GM10266 (cell line): ENCODE data around the gene PLEKHG7.
A peak's percentile ranks its signal among the peaks of the same experiment; 100 is the strongest.
"Not testable (repeated sequence)": the region's sequence is repeated elsewhere in the genome, so short reads cannot be mapped to it uniquely, and the experiment has no call there.

ENCODE experiments used
- DNase-seq: peaks from one replicate; pipeline ENCODE4 v3.0.0; 2012; ENCODE audit errors: extremely low spot score
- CTCF ChIP-seq: IDR thresholded peaks from 2 replicates; pipeline ENCODE4 v1.5.1; 2012; ENCODE audit warnings: mild to moderate bottlenecking, low read depth; ENCODE audit not compliant: control insufficient read depth, insufficient read depth; ENCODE audit errors: missing control alignments

The PLEKHG7 gene

DNA sequence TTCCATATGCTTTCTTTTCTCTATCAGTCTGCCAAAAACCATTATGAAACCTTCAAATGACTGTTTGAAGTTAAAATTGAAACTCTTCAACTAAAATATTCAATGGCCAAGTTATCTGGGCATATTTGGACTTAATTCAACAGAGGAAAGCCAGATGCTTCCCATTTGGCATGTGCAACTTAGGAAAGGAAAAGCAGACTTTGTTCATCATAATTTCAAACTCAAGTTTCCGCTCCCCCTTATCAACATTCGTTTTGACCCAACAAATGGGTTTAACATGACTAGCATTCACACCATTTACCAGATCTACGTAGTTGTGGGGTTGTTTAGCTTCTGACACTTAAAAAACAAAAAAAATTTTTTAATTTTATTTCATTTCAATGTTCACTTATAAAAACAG is 75.7 kb downstream of the PLEKHG7 start:
- TF ChIP-seq CTCF = no peak
- DNase-seq = no peak

DNA sequence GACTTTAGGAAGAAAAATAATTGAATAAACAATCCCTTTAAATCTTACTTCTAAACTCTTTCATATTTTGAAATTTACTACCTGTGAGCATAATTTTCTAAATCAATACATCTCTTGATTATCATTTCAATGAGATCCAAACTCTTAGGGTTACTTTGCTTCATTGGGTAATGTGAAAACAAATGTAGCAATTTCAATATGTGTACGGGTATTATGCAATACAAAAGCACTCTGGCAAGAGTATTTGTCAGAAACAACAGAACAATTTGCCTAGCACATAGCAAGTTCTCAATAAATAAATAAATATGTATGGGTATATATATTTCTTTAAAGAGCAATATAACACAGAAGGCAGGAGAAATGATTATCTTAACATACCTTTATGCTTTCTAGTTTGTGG is 77.1 kb downstream of the PLEKHG7 start:
- DNase-seq = no peak

DNA sequence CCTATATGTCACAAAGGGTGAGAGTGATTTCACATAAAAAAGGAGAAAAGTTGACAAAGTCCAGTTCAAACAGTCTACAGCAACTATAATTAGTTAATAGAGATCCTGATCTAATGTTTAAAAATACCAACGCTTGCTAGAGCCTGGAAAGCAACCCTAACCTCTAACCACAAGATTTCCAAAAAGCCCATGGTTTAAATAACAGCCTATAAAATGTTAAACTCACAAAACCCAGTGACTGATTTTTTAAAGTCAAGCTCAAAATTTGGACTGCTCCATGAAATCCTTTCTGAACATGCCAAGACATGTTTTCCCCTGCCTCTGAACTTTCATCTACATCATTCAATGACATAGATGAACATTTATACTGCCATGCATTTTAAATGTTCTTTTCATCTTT is 81.6 kb downstream of the PLEKHG7 start:
- no peak for TF ChIP-seq CTCF
- DNase-seq = no peak

More for the DNA sequence above, 77.1 kb downstream of the PLEKHG7 start:
- no peak for TF ChIP-seq CTCF

DNA sequence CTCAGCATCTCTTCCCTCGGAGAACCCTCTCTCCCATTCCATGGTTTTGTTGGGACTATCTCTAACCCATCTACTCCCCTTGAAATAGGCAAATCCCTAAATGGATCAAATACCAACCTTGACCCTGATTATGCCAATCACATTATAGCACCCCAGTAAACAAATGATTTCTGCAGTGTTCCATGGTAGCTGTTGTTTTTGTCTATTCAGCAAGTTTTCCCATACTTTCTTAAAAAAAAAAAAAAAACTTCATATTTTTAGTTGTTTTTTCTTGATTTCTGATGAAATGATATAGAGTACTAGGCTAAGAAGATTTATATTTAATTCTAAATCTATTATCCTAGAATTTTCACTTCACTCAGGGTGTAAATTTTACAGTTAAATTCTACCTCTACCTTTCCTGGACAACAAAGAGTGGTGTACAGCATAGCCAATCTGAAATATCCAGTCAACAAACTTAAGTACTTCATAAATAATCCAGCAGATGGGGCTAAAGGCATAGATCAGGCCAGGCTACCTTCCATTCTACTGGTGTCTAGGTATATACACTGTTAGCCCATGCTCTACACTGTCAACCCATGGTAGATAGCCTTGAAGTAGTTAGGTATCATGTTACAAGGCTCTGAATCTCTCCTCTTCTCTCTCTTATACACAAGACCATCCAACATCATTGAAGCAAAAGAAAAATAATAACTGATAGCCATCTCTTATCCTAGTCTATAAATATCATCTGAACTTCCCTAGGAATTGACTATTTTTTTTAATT is 82.2 kb downstream of the PLEKHG7 start:
- peak; percentile 56 for TF ChIP-seq CTCF
- DNase-seq = peak; percentile 53

GRCh38 chr12:92785563-92785950 is 82.8 kb downstream of the PLEKHG7 start:
- DNase-seq = no peak
- no peak for TF ChIP-seq CTCF

DNA sequence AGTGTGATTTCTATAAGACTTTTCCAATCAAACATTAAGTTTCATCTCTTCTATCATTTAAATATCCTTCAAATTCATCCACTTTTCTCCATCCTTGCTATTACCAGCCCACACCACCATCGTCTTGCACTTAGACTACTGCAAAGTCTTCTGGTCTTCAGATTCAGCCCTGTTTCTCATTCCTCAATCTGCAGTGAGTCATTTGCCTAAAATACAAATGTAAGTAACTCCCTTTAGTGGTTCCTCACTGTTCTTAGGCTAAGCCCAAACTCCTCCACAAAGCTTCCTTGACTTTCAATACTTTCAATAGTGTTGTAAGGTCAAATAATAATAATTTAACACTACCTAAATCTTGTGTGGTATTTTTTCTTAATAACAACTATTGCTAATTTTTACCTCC is 83.3 kb downstream of the PLEKHG7 start:
- TF ChIP-seq CTCF = no peak
- DNase-seq = no peak

DNA sequence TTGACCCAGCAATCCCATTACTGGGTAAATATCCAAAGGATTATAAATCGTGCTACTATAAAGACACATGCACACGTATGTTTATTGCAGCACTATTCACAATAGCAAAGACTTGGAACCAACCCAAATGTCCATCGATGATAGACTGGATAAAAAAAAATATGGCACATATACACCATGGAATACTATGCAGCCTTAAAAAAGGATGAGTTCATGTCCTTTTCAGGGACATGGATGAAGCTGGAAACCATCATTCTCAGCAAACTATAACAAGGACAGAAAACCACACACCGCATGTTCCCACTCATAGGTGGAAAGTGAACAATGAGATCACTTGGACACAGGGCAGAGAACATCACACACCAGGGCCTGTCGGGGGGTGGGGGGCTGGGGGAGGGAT is 91.6 kb downstream of the PLEKHG7 start:
- DNase-seq = not testable (repeated sequence)

- DNase-seq = no peak
- TF ChIP-seq CTCF = no peak
Measured at GRCh38 chr12:92794814-92795213, 92.0 kb downstream of the PLEKHG7 start.
